Lung (tissue), 12 donors: ENCODE data around the gene PARD3. TPM values are rescaled to one million over a fixed set of nuclear protein-coding genes. Genes with fewer than 3 reads are reported as not detected.

Source experiments
- ATAC-seq: fragments of 200-7000 bp; cut with Tn5 transposase; one replicate; pipeline ENCODE4 v1.9.1; 2020; ENCODE audit warnings: moderate number of reproducible peaks; ENCODE audit not compliant: insufficient read depth, low FRiP score
- DNase-seq, 3 donors: peaks; one replicate each; pipeline ENCODE4 v3.0.0-alpha.2; 2013 to 2017
- H3K27ac ChIP-seq, 2 donors: one replicate each; pipeline ENCODE4 v1.5.1; 2013; ENCODE audit warnings: mild to moderate bottlenecking in 2 of 2, moderate library complexity in 2 of 2, control low read depth in 1 of 2, inconsistent platforms in 1 of 2, low read depth in 1 of 2, low read length in 1 of 2
- H3K27me3 ChIP-seq, 3 donors: one replicate each; pipeline ENCODE4 v1.5.1; 2013; ENCODE audit warnings: low read length in 2 of 3; ENCODE audit not compliant: control insufficient read depth in 3 of 3, insufficient read depth in 3 of 3
- H3K36me3 ChIP-seq, 4 donors: one replicate each; pipeline ENCODE4 v1.5.1; 2013; ENCODE audit warnings: low read length in 4 of 4, mild to moderate bottlenecking in 1 of 4, moderate library complexity in 1 of 4; ENCODE audit not compliant: control insufficient read depth in 4 of 4, insufficient read depth in 4 of 4
- H3K4me1 ChIP-seq, 5 donors: one replicate each; pipeline ENCODE4 v1.5.1; 2013; ENCODE audit warnings: low read length in 5 of 5, mild to moderate bottlenecking in 2 of 5, moderate library complexity in 1 of 5; ENCODE audit not compliant: control insufficient read depth in 5 of 5, insufficient read depth in 5 of 5
- H3K4me3 ChIP-seq: one replicate; pipeline ENCODE4 v1.5.1; 2013; ENCODE audit warnings: mild to moderate bottlenecking, control low read depth, moderate library complexity
- H3K9ac ChIP-seq, 2 donors: one replicate each; pipeline ENCODE4 v1.5.1; 2013; ENCODE audit warnings: low read length in 2 of 2, control low read depth in 1 of 2; ENCODE audit not compliant: insufficient read depth in 1 of 2
- H3K9me3 ChIP-seq, 4 donors: one replicate each; pipeline ENCODE4 v1.5.1; 2013; ENCODE audit warnings: low read length in 3 of 4, mild to moderate bottlenecking in 1 of 4, moderate library complexity in 1 of 4; ENCODE audit not compliant: control insufficient read depth in 4 of 4, insufficient read depth in 3 of 4
- WGBS, 2 donors: extraction: QIAGEN DNeasy Blood & Tissue Kit; methylation state at CpG; one replicate each; pipeline ENCODE4 v1.1.7; 2013; 5-methylcytosine and 5-hydroxymethylcytosine counted together
- polyA plus RNA-seq, 2 donors: library from polyadenylated mRNA; stranded (reverse); fragments of 200-250 nt; gene quantifications; one replicate each; pipeline ENCODE4 v1.2.1, GENCODE V29; 2013
- total RNA-seq, 2 donors: library from RNA; depleted of rRNA in 1 of 2; stranded (reverse); fragments of >200 nt in 1 of 2; gene quantifications; one replicate each; pipeline ENCODE4 v1.2.1, GENCODE V29; 2014 to 2021
- TF ChIP-seq, protein P1 (sequence below): IDR thresholded peaks from 2 replicates; pipeline ENCODE4 v1.5.1; 2012; ENCODE audit warnings: mild to moderate bottlenecking; ENCODE audit errors: control extremely low read depth, extremely low read depth
- donor health status: control.
- donor health status: control.
- donor health status: Bipolar disorder and iron deficiency.
- donor health status: healthy.
- donor health status: DM: yes; HTN: yes; CAD: no.

PARD3 gene
- total and polyA plus RNA-seq, 4 donors = 10.3 to 69.2 (median 27.6) TPM

GRCh38 chr10:34578468-34578867 is 236.6 kb downstream of the PARD3 start:
- Histone ChIP-seq H3K9ac (no peak overlapping the region), H3K9me3 (no peaks in the 10 kb centered on the region), H3K27ac (no peak overlapping the region), H3K36me3 (no peaks in the 10 kb centered on the region), H3K4me1 (peaks cover 4 to 17% (median 8%) of the 10 kb centered on the region in 5 donors), H3K4me3 (no peak overlapping the region), H3K27me3 (no peaks in the 10 kb centered on the region)
- TF ChIP-seq, protein P1, sequence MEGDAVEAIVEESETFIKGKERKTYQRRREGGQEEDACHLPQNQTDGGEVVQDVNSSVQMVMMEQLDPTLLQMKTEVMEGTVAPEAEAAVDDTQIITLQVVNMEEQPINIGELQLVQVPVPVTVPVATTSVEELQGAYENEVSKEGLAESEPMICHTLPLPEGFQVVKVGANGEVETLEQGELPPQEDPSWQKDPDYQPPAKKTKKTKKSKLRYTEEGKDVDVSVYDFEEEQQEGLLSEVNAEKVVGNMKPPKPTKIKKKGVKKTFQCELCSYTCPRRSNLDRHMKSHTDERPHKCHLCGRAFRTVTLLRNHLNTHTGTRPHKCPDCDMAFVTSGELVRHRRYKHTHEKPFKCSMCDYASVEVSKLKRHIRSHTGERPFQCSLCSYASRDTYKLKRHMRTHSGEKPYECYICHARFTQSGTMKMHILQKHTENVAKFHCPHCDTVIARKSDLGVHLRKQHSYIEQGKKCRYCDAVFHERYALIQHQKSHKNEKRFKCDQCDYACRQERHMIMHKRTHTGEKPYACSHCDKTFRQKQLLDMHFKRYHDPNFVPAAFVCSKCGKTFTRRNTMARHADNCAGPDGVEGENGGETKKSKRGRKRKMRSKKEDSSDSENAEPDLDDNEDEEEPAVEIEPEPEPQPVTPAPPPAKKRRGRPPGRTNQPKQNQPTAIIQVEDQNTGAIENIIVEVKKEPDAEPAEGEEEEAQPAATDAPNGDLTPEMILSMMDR = no peak
- ATAC-seq (no peak), DNase-seq (no peak)
- 95 to 96% methylated on average over 1 of the region's 1 CpG for WGBS, 2 donors

DNA sequence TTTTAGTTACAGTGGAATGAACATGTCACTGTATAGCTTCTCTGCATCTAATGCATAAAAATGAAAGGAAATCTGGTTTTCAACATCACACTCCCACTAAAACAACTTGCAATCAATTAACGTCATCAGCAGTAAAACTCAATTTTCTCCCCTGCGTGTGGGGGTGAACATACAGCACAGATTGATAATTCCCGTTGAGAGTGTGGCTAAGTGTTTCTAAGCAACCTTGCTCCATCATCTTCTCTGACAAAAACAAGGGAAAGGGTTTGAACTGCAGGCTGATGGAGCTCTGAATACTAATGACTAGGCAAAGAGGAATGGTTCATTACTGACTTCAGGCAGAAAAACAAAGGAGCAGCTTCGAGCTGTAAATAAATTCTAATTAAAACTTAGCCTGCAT is 238.3 kb downstream of the PARD3 start:
- H3K27ac ChIP-seq = no peak overlapping the region
- TF ChIP-seq, protein P1 = no peak
- ATAC-seq = no peak
- WGBS, 2 donors = 71 to 72% methylated on average over 4 of the region's 4 CpGs
- H3K36me3 ChIP-seq = no peaks in the 10 kb centered on the region
- H3K4me3 ChIP-seq = no peak overlapping the region
- no peaks in the 10 kb centered on the region for H3K27me3 ChIP-seq
- no peaks in the 10 kb centered on the region for H3K9me3 ChIP-seq
- H3K4me1 ChIP-seq = peaks cover 0 to 10% (median 8%) of the 10 kb centered on the region in 5 donors
- no peak for DNase-seq
- H3K9ac ChIP-seq = no peak overlapping the region

DNA sequence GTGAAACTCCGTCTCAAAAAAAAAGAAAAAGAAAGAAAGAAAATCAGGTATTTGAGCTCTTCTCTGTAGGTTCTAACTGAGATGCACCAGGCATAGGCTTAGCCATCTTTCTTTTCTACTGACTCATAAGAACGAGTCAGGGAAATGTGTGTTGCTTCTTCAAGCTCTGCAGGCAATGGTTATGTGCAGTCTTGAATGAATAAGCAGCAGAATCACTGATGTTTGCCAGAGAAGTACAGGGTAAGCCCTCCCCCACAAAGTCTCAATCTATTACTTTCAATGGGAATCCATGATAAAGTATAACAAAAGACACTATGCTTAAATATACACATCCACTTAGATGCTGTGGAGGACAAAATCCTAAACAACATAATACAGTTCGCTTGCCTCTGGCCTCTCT is 239.2 kb downstream of the PARD3 start:
- no peaks in the 10 kb centered on the region for H3K36me3 ChIP-seq
- no peak overlapping the region for H3K4me3 ChIP-seq
- peaks cover 0 to 8% (median 5%) of the 10 kb centered on the region in 5 donors for H3K4me1 ChIP-seq
- no peaks in the 10 kb centered on the region for H3K27me3 ChIP-seq
- H3K27ac ChIP-seq = no peak overlapping the region
- WGBS, 2 donors = 92 to 94% methylated on average over 3 of the region's 3 CpGs
- ATAC-seq (no peak), DNase-seq (no peak)
- TF ChIP-seq, protein P1 = no peak
- H3K9me3 ChIP-seq = no peaks in the 10 kb centered on the region
- H3K9ac ChIP-seq = no peak overlapping the region

GRCh38 chr10:34574353-34574934 is 240.7 kb downstream of the PARD3 start:
- Histone ChIP-seq H3K27ac (peak overlapping the region in 1 of 2 donors; percentile 45), H3K9ac (no peak overlapping the region), H3K36me3 (no peaks in the 10 kb centered on the region), H3K4me1 (peaks cover 0 to 8% (median 5%) of the 10 kb centered on the region in 5 donors), H3K4me3 (no peak overlapping the region), H3K27me3 (no peaks in the 10 kb centered on the region), H3K9me3 (no peaks in the 10 kb centered on the region)
- DNase-seq (peak in 1 of 3 donors; percentile 8), ATAC-seq (no peak)
- 90 to 91% methylated on average over 4 of the region's 4 CpGs for WGBS, 2 donors
- TF ChIP-seq, protein P1 = no peak
